Measurements from ENCODE around the gene S100A1.

S100A1 gene

GRCh38 chr1:153611356-153611755, 16.9 kb upstream of the S100A1 start:
- TF ChIP-seq, protein P1, sequence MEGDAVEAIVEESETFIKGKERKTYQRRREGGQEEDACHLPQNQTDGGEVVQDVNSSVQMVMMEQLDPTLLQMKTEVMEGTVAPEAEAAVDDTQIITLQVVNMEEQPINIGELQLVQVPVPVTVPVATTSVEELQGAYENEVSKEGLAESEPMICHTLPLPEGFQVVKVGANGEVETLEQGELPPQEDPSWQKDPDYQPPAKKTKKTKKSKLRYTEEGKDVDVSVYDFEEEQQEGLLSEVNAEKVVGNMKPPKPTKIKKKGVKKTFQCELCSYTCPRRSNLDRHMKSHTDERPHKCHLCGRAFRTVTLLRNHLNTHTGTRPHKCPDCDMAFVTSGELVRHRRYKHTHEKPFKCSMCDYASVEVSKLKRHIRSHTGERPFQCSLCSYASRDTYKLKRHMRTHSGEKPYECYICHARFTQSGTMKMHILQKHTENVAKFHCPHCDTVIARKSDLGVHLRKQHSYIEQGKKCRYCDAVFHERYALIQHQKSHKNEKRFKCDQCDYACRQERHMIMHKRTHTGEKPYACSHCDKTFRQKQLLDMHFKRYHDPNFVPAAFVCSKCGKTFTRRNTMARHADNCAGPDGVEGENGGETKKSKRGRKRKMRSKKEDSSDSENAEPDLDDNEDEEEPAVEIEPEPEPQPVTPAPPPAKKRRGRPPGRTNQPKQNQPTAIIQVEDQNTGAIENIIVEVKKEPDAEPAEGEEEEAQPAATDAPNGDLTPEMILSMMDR (IDR thresholded peaks at IDR 0.05; ENCODE audit: low read depth, low read length): no peak
- DNase-seq (ENCODE audit: extremely low read depth, low read depth): no peak

DNA sequence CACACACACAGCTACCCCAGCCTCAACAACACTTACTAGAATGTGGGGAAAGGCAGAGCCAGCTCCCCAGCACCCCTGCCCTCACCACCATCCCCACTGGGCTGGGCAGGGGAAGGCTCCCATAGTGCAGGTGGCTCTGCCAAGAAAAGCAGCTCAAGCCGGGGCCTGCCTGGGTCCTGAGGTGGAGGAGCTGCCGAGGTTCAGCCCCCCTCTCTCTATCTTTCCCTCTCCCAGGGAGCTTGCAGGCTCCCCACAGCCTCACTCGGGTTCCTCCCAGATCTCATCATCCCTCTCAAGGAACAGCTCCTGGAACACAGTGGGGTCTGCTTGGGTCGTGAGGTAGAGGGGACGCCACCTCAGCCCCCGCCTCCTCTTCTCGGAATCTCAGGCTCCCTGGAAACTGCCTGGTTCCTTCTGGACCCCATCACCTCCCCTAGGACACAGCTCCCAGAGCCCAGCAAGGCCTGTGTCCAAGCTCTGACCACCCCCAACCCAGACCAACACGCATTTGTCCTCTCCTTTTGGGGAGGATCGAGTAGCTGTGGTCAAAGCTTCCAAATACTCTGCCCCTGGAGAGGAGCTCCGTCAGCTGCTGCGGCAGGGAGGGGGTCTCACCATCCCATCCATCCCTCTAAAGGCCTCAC, 16.0 kb upstream of the S100A1 start:
- no peak for DNase-seq (ENCODE audit: extremely low read depth, low read depth)
- TF ChIP-seq, protein P1 (IDR thresholded peaks at IDR 0.05; ENCODE audit: low read depth, low read length): no peak

DNA sequence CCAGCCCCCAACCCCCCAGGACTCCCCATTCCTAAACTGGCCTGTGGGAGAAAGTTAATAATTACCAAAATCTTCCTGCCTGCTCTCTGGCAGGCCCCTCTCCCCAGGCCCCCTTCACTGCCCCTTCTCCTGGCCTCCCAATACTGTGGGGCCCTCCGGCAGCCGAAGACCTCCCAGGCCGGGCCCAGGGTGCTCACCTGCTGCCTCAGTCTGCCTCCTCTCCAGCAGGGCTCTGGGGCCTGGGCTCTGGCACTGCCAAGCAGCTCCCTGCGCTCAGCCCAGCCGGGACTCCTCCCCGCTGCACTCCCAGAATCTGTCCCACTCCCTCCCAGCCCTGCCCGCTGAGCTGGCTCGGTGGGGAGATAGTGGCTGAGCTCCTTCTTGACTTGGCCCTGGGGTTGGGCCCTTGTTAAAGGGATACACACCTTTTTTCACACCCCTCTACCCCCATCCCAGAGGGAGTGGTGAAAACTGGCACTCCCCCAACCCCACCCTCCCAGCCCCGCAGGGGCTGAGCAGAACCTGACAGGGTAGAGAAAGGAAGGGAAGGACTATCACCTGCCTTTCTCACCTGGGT, 15.4 kb upstream of the S100A1 start, which contains the start of gene S100A16:
Gene S100A16, minus strand, starts transcription at position 383 of the 577 bp plus-strand sequence. CDS start 4,986 bp downstream, outside the sequence.
- peak; percentile 37 for DNase-seq (ENCODE audit: extremely low read depth, low read depth)
- TF ChIP-seq, protein P1 (IDR thresholded peaks at IDR 0.05; ENCODE audit: low read depth, low read length): no peak

DNA sequence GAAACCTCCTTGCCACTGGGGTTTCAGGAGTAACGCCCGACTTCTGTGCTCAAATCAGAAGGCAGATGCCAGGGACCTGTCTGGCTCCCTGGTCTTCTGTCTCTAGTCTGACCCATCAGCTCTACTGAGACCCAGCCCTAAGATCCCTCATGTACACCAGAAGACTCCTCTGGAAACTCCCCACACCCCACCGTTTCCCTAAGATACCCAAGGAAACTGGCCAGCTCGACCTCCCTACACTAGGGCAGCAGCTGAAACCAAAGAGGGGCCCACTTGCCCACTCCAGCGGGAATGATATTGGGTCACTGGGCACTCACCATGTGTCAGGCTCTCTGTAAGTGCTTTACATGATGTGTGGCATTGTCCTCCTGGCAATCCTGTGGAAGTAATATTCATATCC, 14.8 kb upstream of the S100A1 start:
- TF ChIP-seq, protein P1 (IDR thresholded peaks at IDR 0.05; ENCODE audit: low read depth, low read length): no peak
- DNase-seq (ENCODE audit: extremely low read depth, low read depth): no peak

GRCh38 chr1:153614189-153614900, 13.9 kb upstream of the S100A1 start:
- DNase-seq (ENCODE audit: extremely low read depth, low read depth): no peak
- TF ChIP-seq, protein P1 (IDR thresholded peaks at IDR 0.05; ENCODE audit: low read depth, low read length): no peak; the same call in 1 of the 2 replicates

GRCh38 chr1:153614906-153615305, 13.3 kb upstream of the S100A1 start:
- TF ChIP-seq, protein P1 (IDR thresholded peaks at IDR 0.05; ENCODE audit: low read depth, low read length): no peak
- DNase-seq (ENCODE audit: extremely low read depth, low read depth): no peak

GRCh38 chr1:153615406-153615805, 12.8 kb upstream of the S100A1 start:
- TF ChIP-seq, protein P1 (IDR thresholded peaks at IDR 0.05; ENCODE audit: low read depth, low read length): no peak

More at GRCh38 chr1:153615406-153615805, 12.8 kb upstream of the S100A1 start:
- DNase-seq (ENCODE audit: extremely low read depth, low read depth): no peak
